H1 (cell line): Measurements from ENCODE around the gene FAM90A1.
"Not testable (repeated sequence)": the region's sequence is repeated elsewhere in the genome, so short reads cannot be mapped to it uniquely, and the experiment has no call there.

Experiments
- ASH2L ChIP-seq: fragments of 200-600, 300-600 bp; sonication (generic); IDR thresholded peaks from one replicate; pipeline ENCODE4 v1.7.1; 2017; ENCODE audit warnings: low read length
- BRCA1 ChIP-seq: IDR thresholded peaks from 2 replicates; pipeline ENCODE4 v1.6.1; 2012; ENCODE audit warnings: low read depth, low read length, improper control_type of control experiment
- HDAC2 ChIP-seq, 2 experiments: fragments of 300-600 bp in 1 of 2; sonication (generic) in 1 of 2; IDR thresholded peaks; 2 replicates each; pipeline ENCODE4 v1.6.1; 2011 to 2012; ENCODE audit warnings: low read depth in 2 of 2, low read length in 2 of 2, mild to moderate bottlenecking in 2 of 2, moderate library complexity in 2 of 2, borderline replicate concordance in 1 of 2, inconsistent platforms in 1 of 2
- JUN ChIP-seq: IDR thresholded peaks from 2 replicates; pipeline ENCODE4 v1.6.1; 2011; ENCODE audit warnings: low read depth, mild to moderate bottlenecking, improper control_type of control experiment, low read length
- POLR2A ChIP-seq, 2 experiments: IDR thresholded peaks; 1 replicate in 1 of 2; 2 replicates in 1 of 2; pipeline ENCODE4 v1.6.1; 2011; ENCODE audit warnings: low read depth in 2 of 2, low read length in 2 of 2, mild to moderate bottlenecking in 2 of 2; ENCODE audit errors: control extremely low read depth in 1 of 2
- RXRA ChIP-seq: IDR thresholded peaks from 2 replicates; pipeline ENCODE4 v1.6.1; 2011; ENCODE audit warnings: low read depth, mild to moderate bottlenecking, low read length, moderate library complexity; ENCODE audit not compliant: insufficient read depth
- SIN3A ChIP-seq, 2 experiments: IDR thresholded peaks in 1 of 2; conservative IDR thresholded peaks in 1 of 2; 2 replicates each; pipeline ENCODE4 v1.6.1; 2011 to 2012; ENCODE audit warnings: low read length in 2 of 2, improper control_type of control experiment in 1 of 2, low read depth in 1 of 2, mild to moderate bottlenecking in 1 of 2
- SP2 ChIP-seq: IDR thresholded peaks from 2 replicates; pipeline ENCODE4 v1.6.1; 2012; ENCODE audit warnings: mild to moderate bottlenecking, low read length, inconsistent platforms
- TBP ChIP-seq: IDR thresholded peaks from 2 replicates; pipeline ENCODE4 v1.6.1; 2011; ENCODE audit warnings: low read depth, low read length, improper control_type of control experiment
- TCF12 ChIP-seq: IDR thresholded peaks from 2 replicates; pipeline ENCODE4 v1.6.1; 2011; ENCODE audit warnings: low read depth, mild to moderate bottlenecking, low read length
- YY1 ChIP-seq: IDR thresholded peaks from 2 replicates; pipeline ENCODE4 v1.6.1; 2011; ENCODE audit warnings: low read depth, mild to moderate bottlenecking, low read length
- TF ChIP-seq, protein P1 (sequence below), 3 experiments: IDR thresholded peaks; 1 replicate in 2 of 3; 2 replicates in 1 of 3; pipeline versions ENCODE4 v1.5.1 to v1.6.1; 2011; ENCODE audit warnings: low read length in 3 of 3, mild to moderate bottlenecking in 3 of 3, inconsistent platforms in 2 of 3, low read depth in 1 of 3, moderate library complexity in 1 of 3; ENCODE audit not compliant: insufficient read depth in 1 of 3; ENCODE audit errors: control extremely low read depth in 1 of 3

DNA sequence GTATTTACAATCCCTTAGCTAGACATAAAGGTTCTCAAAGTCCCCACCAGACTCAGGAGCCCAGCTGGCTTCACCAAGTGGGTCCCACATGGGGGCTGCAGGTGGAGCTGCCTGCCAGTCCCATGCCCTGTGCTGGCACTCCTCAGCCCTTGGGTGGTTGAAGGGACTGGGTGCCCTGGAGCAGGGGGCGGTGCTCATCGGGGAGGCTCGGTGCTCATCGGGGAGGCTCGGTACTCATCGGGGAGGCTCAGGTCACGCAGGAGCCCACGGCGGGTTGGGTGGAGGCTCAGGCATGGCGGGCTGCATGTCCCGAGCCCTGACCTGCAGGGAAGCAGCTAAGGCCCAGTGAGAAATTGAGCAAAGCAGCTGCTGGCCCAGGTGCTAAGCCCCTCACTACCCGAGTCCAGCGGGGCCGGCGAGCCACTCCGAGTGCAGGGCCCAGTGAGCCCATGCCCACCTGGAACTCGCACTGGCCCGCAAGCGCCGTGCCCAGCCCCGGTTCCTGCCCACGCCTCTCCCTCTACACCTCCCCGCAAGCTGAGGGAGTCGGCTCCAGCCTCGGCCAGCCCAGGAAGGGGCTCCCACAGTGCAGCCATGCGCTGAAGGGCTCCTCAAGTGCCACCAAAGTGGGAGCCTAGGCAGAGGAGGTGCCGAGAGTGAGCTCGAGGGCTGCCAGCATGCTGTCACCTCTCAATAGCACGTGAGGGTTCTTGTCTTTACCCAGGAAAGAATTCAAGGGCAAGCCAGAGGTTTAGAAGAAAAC is 24.8 kb upstream of the FAM90A1 start:
- TF ChIP-seq SP2; ASH2L; TCF12; HDAC2 (IDR thresholded peaks at IDR 0.05; ENCODE audit: borderline replicate concordance in 1 of 2, low read depth in 2 of 2, low read length in 2 of 2); BRCA1; POLR2A (IDR thresholded peaks at IDR 0.05; ENCODE audit: control extremely low read depth in 1 of 2, low read depth in 2 of 2, low read length in 2 of 2); SIN3A (conservative IDR thresholded peaks at IDR 0.05 in 1 of 2, IDR thresholded peaks at IDR 0.05 in 1 of 2; ENCODE audit: low read depth in 1 of 2, low read length in 2 of 2); YY1; RXRA; TBP; JUN: not testable (repeated sequence)
- TF ChIP-seq, protein P1, sequence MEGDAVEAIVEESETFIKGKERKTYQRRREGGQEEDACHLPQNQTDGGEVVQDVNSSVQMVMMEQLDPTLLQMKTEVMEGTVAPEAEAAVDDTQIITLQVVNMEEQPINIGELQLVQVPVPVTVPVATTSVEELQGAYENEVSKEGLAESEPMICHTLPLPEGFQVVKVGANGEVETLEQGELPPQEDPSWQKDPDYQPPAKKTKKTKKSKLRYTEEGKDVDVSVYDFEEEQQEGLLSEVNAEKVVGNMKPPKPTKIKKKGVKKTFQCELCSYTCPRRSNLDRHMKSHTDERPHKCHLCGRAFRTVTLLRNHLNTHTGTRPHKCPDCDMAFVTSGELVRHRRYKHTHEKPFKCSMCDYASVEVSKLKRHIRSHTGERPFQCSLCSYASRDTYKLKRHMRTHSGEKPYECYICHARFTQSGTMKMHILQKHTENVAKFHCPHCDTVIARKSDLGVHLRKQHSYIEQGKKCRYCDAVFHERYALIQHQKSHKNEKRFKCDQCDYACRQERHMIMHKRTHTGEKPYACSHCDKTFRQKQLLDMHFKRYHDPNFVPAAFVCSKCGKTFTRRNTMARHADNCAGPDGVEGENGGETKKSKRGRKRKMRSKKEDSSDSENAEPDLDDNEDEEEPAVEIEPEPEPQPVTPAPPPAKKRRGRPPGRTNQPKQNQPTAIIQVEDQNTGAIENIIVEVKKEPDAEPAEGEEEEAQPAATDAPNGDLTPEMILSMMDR (IDR thresholded peaks at IDR 0.05; ENCODE audit: control extremely low read depth in 1 of 3, insufficient read depth in 1 of 3, low read depth in 1 of 3, low read length in 3 of 3) = not testable (repeated sequence)
